OCI-LY1 (cell line): ENCODE data around the gene LSM11.

ENCODE experiments used
- CTCF ChIP-seq: fragments of 200-600 bp; sonication (generic), shearing (Covaris generic); IDR thresholded peaks from 2 replicates; pipeline ENCODE4 v1.5.1; 2017; ENCODE audit warnings: mild to moderate bottlenecking, antibody characterized with exemption, low read length, moderate library complexity, mixed read lengths
- EZH2 ChIP-seq: fragments of 200-600 bp; sonication (generic), shearing (Covaris generic); IDR thresholded peaks from 2 replicates; pipeline ENCODE4 v1.8.0; 2017; ENCODE audit warnings: borderline replicate concordance, mixed run types, mild to moderate bottlenecking, antibody characterized with exemption, low read length, moderate library complexity, mixed read lengths

- TF ChIP-seq CTCF (no peak), EZH2 (no peak)
These were observed 24.3 kb upstream of the LSM11 start for GRCh38 chr5:157719245-157719644.
